ENCODE results near the gene TRIM73. TPM values are rescaled to one million over a fixed set of nuclear protein-coding genes. Genes with fewer than 3 reads are reported as not detected.
A peak's percentile ranks its signal among the peaks of the same experiment; 100 is the strongest.
"Not testable (repeated sequence)": the region's sequence is repeated elsewhere in the genome, so short reads cannot be mapped to it uniquely, and the experiment has no call there.

The TRIM73 gene
- total RNA-seq, 1 donor from 2014 or later: 14.8 TPM

- not testable (repeated sequence) for H3K9me3 Mint-ChIP-seq; DNase-seq (ENCODE audit: low spot score in 2 of 2, unreplicated experiment in 2 of 2); H3K27ac Mint-ChIP-seq; H3K4me1 Mint-ChIP-seq; H3K4me3 Mint-ChIP-seq; H3K27me3 Mint-ChIP-seq (ENCODE audit: low read depth)
- H3K36me3 Mint-ChIP-seq: peaks cover 13% of the 10 kb centered on the region
Observed at GRCh38 chr7:75423481-75423880, 28.1 kb downstream of the TRIM73 start.

DNA sequence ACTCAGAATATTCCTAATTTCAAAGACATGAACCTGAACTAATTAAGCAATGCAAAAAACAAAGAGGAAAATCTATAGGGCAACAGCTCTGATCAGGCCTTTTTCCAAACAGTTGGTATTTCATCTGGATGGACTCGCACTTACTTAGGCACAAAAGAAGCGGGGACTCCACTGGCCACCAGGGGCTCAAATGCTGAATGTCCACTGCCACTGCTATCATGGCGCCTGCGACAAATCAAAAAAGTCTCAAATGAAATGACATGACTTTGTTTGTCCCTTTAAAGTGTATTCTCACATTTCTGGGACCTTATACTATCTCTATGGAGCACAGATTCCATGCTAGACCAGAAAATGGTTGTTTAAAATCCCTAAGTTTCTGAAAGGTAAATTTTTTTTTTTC, 43.6 kb downstream of the TRIM73 start:
- H3K27me3 Mint-ChIP-seq (ENCODE audit: low read depth); H3K27ac Mint-ChIP-seq; H3K4me3 Mint-ChIP-seq; DNase-seq (ENCODE audit: low spot score in 2 of 2, unreplicated experiment in 2 of 2); H3K9me3 Mint-ChIP-seq; H3K4me1 Mint-ChIP-seq: not testable (repeated sequence)
- H3K36me3 Mint-ChIP-seq: peaks cover 30% of the 10 kb centered on the region

GRCh38 chr7:75442101-75442464, 46.7 kb downstream of the TRIM73 start:
- not testable (repeated sequence) for H3K9me3 Mint-ChIP-seq; DNase-seq (ENCODE audit: low spot score in 2 of 2, unreplicated experiment in 2 of 2); H3K27me3 Mint-ChIP-seq (ENCODE audit: low read depth); H3K4me1 Mint-ChIP-seq
- H3K4me3 Mint-ChIP-seq: peak overlapping the region; percentile 86
- H3K36me3 Mint-ChIP-seq: peaks cover 14% of the 10 kb centered on the region
- peak overlapping the region; percentile 99 for H3K27ac Mint-ChIP-seq

- H3K36me3 Mint-ChIP-seq: peaks cover 14% of the 10 kb centered on the region
- peak in 1 of 2 experiments; percentile 73 for DNase-seq (ENCODE audit: low spot score in 2 of 2, unreplicated experiment in 2 of 2)
- not testable (repeated sequence) for H3K9me3 Mint-ChIP-seq; H3K27me3 Mint-ChIP-seq (ENCODE audit: low read depth); H3K4me1 Mint-ChIP-seq
- peak overlapping the region; percentile 99 for H3K27ac Mint-ChIP-seq
- peak overlapping the region; percentile 91 for H3K4me3 Mint-ChIP-seq
Observed at GRCh38 chr7:75442465-75443111, 47.2 kb downstream of the TRIM73 start.

- not testable (repeated sequence) for DNase-seq (ENCODE audit: low spot score in 2 of 2, unreplicated experiment in 2 of 2); H3K36me3 Mint-ChIP-seq; H3K27ac Mint-ChIP-seq; H3K4me1 Mint-ChIP-seq; H3K4me3 Mint-ChIP-seq; H3K9me3 Mint-ChIP-seq; H3K27me3 Mint-ChIP-seq (ENCODE audit: low read depth)
Observed at GRCh38 chr7:75449946-75450345, 54.5 kb downstream of the TRIM73 start.

DNA sequence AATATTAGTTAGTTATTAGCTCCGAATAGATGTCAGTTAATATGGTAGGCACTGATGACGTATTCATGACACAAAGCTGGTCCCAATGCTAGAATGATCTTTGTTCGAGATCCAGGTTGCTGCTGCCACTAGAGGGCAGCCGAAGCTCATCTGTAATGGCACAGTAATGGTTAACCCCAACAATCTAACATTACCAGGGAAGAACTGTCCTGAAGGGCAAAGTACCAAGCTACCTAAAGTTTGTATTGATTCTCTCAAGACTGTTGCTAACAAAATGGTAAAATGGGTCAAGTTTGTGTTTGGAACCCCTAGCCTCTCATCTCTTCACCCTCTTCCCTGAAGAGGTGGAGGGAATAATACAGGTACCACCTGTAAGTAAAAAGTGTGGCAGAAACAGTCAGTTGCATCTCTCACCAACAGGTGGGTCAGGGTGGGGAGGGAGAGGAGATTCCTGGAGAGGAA, 57.1 kb downstream of the TRIM73 start:
- H3K27me3 Mint-ChIP-seq (ENCODE audit: low read depth); H3K9me3 Mint-ChIP-seq; H3K36me3 Mint-ChIP-seq; DNase-seq (ENCODE audit: low spot score in 2 of 2, unreplicated experiment in 2 of 2); H3K4me1 Mint-ChIP-seq; H3K4me3 Mint-ChIP-seq; H3K27ac Mint-ChIP-seq: not testable (repeated sequence)
- peak; percentile 29 for TF ChIP-seq CTCF (IDR thresholded peaks at IDR 0.05; ENCODE audit: unreplicated experiment)

Other genes with a start within 250 kb of the TRIM73 start
- 90.1 to 92.2 TPM (median 90.6 TPM) in 3 replicates for gene POM121C, start 90.7 kb downstream of the TRIM73 start, total RNA-seq
- 0.14 to 0.16 TPM in 2 of 3 replicates, not detected in the other for gene SPDYE5, start 96.7 kb downstream of the TRIM73 start, total RNA-seq

Data from mesothelial cell of epicardium (in vitro differentiated cells).